HepG2 (cell line): Measurements from ENCODE around the gene DCST2. TPM values are rescaled to one million over a fixed set of nuclear protein-coding genes. Genes with fewer than 3 reads are reported as not detected.
A peak's percentile ranks its signal among the peaks of the same experiment; 100 is the strongest.

ENCODE experiments used
- ATAC-seq: fragments of 200-7000 bp; cut with Tn5 transposase; 3 replicates; pipeline ENCODE4 v1.9.1; 2020; ENCODE audit warnings: mild to moderate bottlenecking, moderate library complexity
- BruUV-seq: library from RNA; stranded (reverse); fragments of 400-500 nt; replicated peaks from 2 replicates; lab custom pipeline; 2021; lab: Mats Ljungman, UMichigan
- CTCF ChIA-PET: fragments of 300-600 bp; formaldehyde crosslinking; extraction: SDS; loops from one replicate; lab custom pipeline; 2021; ENCODE audit warnings: low total read pairs, inconsistent platforms, low intra/inter-chr PET ratio; lab: Yijun Ruan, JAX
- POLR2A ChIA-PET: fragments of 350-600 bp; sonication (Branson Sonifier 250); formaldehyde crosslinking; loops from one replicate; lab custom pipeline; 2020; ENCODE audit warnings: antibody characterized with exemption, inconsistent platforms; lab: Yijun Ruan, JAX
- DNase-seq: peaks from one replicate; pipeline ENCODE4 v3.0.0-alpha.2; 2015; ENCODE audit warnings: low spot score
- FAIRE-seq: peaks from 3 replicates; lab custom pipeline; 2011; peaks lifted over from hg19 to GRCh38; lab: Jason Lieb, UNC
- H2AFZ ChIP-seq: one replicate; pipeline ENCODE4 v1.6.1; 2011; ENCODE audit warnings: low read length, inconsistent platforms
- H3K27ac ChIP-seq: fragments of 300-600 bp; 3 replicates; pipeline ENCODE4 v1.8.0; 2011; ENCODE audit warnings: mixed run types, mild to moderate bottlenecking, mixed read lengths, low read length, inconsistent platforms; ENCODE audit not compliant: insufficient read depth; ENCODE audit errors: extremely low read length
- H3K27me3 ChIP-seq, 2 experiments: fragments of 200-600 bp in 1 of 2; 2 replicates in 1 of 2; 3 replicates in 1 of 2; pipeline versions ENCODE4 v1.6.0 to v1.8.0; 2011; ENCODE audit warnings: low read length in 2 of 2, mild to moderate bottlenecking in 2 of 2, moderate library complexity in 2 of 2, inconsistent platforms in 1 of 2; ENCODE audit not compliant: insufficient read depth in 2 of 2, control insufficient read depth in 1 of 2
- H3K36me3 ChIP-seq, 2 experiments: fragments of 200-600 bp in 1 of 2; replicated peaks in 1 of 2; 2 replicates in 1 of 2; 3 replicates in 1 of 2; pipeline versions ENCODE4 v1.5.1 to v1.8.0; 2011; ENCODE audit warnings: low read length in 2 of 2, inconsistent platforms in 1 of 2; ENCODE audit not compliant: insufficient read depth in 2 of 2, control insufficient read depth in 1 of 2
- H3K4me1 ChIP-seq: 2 replicates; pipeline ENCODE4 v1.5.1; 2012; ENCODE audit warnings: low read length, inconsistent platforms; ENCODE audit not compliant: insufficient read depth
- H3K4me2 ChIP-seq: 2 replicates; pipeline ENCODE4 v1.6.0; 2011; ENCODE audit warnings: low read depth, low read length, inconsistent platforms
- H3K4me3 ChIP-seq, 3 experiments: fragments of 200-600 bp in 1 of 3; sonication (generic), shearing (Covaris generic) in 1 of 3; replicated peaks in 1 of 3; 2 replicates each; pipeline ENCODE4 v1.5.1; 2011 to 2016; ENCODE audit warnings: low read length in 3 of 3, inconsistent platforms in 2 of 3, low read depth in 2 of 3, mild to moderate bottlenecking in 2 of 3, control low read depth in 1 of 3, mixed read lengths in 1 of 3; ENCODE audit not compliant: insufficient read depth in 1 of 3
- H3K79me2 ChIP-seq: one replicate; pipeline ENCODE4 v1.6.1; 2011; ENCODE audit warnings: low read length, inconsistent platforms; ENCODE audit not compliant: insufficient read depth
- H3K9ac ChIP-seq: 2 replicates; pipeline ENCODE4 v1.6.0; 2011; ENCODE audit warnings: mild to moderate bottlenecking, low read depth, low read length, inconsistent platforms; ENCODE audit not compliant: insufficient read depth
- H3K9me3 ChIP-seq: 2 replicates; pipeline ENCODE4 v1.5.1; 2012; ENCODE audit warnings: mild to moderate bottlenecking, low read length
- H4K20me1 ChIP-seq: 2 replicates; pipeline ENCODE4 v1.6.0; 2011; ENCODE audit warnings: inconsistent platforms, mild to moderate bottlenecking, low read length, moderate library complexity; ENCODE audit not compliant: insufficient read depth
- AKNA ChIP-seq: sonication (generic); formaldehyde crosslinking; IDR thresholded peaks from 2 replicates; pipeline ENCODE4 v1.4.0; 2020; ENCODE audit warnings: missing genetic modification reagents, borderline replicate concordance
- GRHL1 ChIP-seq: sonication (generic); formaldehyde crosslinking; conservative IDR thresholded peaks from 2 replicates; pipeline ENCODE4 v1.8.0; 2022; ENCODE audit warnings: missing genetic modification reagents
- HDAC2 ChIP-seq: sonication (generic); formaldehyde crosslinking; IDR thresholded peaks from 2 replicates; pipeline ENCODE4 v1.4.0; 2020; ENCODE audit warnings: missing genetic modification reagents
- RARG ChIP-seq: sonication (generic); formaldehyde crosslinking; IDR thresholded peaks from 2 replicates; pipeline ENCODE4 v1.4.0; 2020; ENCODE audit warnings: low read depth, mild to moderate bottlenecking, missing genetic modification reagents
- ZBTB14 ChIP-seq: sonication (generic); formaldehyde crosslinking; IDR thresholded peaks from 2 replicates; pipeline ENCODE4 v1.4.0; 2020; ENCODE audit warnings: missing genetic modification reagents
- ZFP82 ChIP-seq: sonication (generic); formaldehyde crosslinking; IDR thresholded peaks from 2 replicates; pipeline ENCODE4 v1.5.1; 2020; ENCODE audit warnings: mild to moderate bottlenecking, missing genetic modification reagents, borderline replicate concordance
- ZMAT3 ChIP-seq: sonication (generic); formaldehyde crosslinking; conservative IDR thresholded peaks from 2 replicates; pipeline ENCODE4 v1.7.0; 2021; ENCODE audit warnings: missing genetic modification reagents
- ZSCAN31 ChIP-seq: sonication (generic); formaldehyde crosslinking; IDR thresholded peaks from 2 replicates; pipeline ENCODE4 v1.5.0; 2020; ENCODE audit warnings: low read depth, mild to moderate bottlenecking, missing genetic modification reagents
- WGBS: methylation state at CpG from one replicate; pipeline ENCODE4 v1.1.6; 2017; ENCODE audit warnings: low lambda C conversion rate; 5-methylcytosine and 5-hydroxymethylcytosine counted together
- in situ Hi-C: cut with HindIII; loops from 2 replicates; pipeline ENCODE4 v1.10.0; 2017; ENCODE audit warnings: low pct_unique_long_range_greater_than_20kb; ENCODE audit not compliant: extremely low pct_ligation_motif_present
- intact Hi-C: fragments of 100-400 bp; cut with micrococcal nuclease; formaldehyde crosslinking; loops from one replicate; pipeline ENCODE4 v1.10.0; 2022; ENCODE audit not compliant: unreplicated experiment
- polyA plus RNA-seq, 8 experiments: library from polyadenylated mRNA; depleted of rRNA in 3 of 8; stranded (reverse) in 7 of 8; unstranded in 1 of 8; fragments of >200 nt; fragmentation: Illumina TruSeq in 4 of 8; extraction: Trizol in 4 of 8; gene quantifications; 2 replicates each; pipeline versions ENCODE4 v1.2.1 to v1.2.3, GENCODE V29; 2011 to 2016; ENCODE audit warnings: low read depth in 4 of 8, missing spikeins in 1 of 8, mixed read lengths in 1 of 8; ENCODE audit not compliant: insufficient read depth in 1 of 8
- total RNA-seq, 5 experiments: library from RNA; depleted of rRNA; stranded (reverse); fragments of >200 nt; fragmentation: Illumina TruSeq; extraction: Trizol; gene quantifications; 2 replicates each; pipeline ENCODE4 v1.2.3, GENCODE V29; 2016; ENCODE audit warnings: low read depth in 1 of 5
- TF ChIP-seq, protein P1 (sequence below): IDR thresholded peaks from 2 replicates; pipeline ENCODE4 v1.6.1; 2016; ENCODE audit warnings: low read depth
- TF ChIP-seq, protein P2 (sequence below): sonication (generic); formaldehyde crosslinking; IDR thresholded peaks from 2 replicates; pipeline ENCODE4 v1.8.0; 2023; ENCODE audit warnings: mild to moderate bottlenecking, missing genetic modification reagents

Gene DCST2
- total and polyA plus RNA-seq, 2 of the 13 experiments (the other 11 are each of a cell fraction or from before 2014, with no cell fraction given) = 0.74 TPM; not detected in 1

DNA sequence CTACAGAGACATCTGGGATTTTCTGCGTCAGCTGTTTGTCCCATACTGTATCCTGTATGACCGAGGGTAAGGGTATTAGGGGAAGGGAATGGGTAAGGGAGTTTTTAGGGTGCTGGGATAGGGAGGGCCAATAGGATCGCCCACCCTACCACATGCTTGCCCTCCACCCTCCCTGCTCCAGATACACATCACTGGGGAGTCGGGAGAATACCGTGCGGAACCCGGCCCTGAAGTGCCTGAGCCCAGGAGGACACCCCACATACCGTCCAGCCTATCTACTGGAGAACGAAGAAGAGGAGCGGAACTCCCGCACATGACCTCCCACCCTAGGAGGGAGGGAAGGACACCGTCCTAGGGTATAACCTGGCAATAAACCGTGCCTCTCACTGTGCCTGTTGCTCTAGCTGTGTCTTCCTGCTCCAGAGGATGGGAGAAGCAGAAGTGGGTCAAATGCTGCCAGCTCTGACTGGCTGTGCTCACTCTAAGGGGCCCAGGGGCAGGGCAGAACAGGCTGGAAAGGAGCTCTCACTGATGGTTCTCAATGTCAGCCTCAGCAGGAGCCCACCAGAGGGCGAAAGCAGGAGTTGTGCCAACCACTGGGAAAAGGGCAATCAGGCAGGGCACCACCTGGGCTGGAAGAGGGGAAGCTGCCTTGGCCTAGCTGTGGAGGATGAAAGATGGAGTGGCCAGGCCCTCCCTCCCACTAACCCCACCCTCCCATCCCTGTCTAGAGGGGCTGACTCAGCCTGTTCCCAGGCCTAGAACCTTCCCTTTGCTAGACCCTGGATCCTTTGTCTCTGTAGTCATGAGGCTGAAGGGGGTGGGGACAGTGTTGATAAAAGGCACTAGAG is 40.6 kb downstream of the DCST2 start:
- H3K9me3 ChIP-seq = no peaks in the 10 kb centered on the region
- no peaks in the 10 kb centered on the region for H3K79me2 ChIP-seq
- H3K27me3 ChIP-seq = no peaks in the 10 kb centered on the region
- peaks cover 4 to 15% of the 10 kb centered on the region in 2 experiments; a peak in 2 of 5 replicates for H3K36me3 ChIP-seq
- FAIRE-seq (no peak), ATAC-seq (peak; percentile 63), DNase-seq (no peak)
- no peak overlapping the region for H3K4me3 ChIP-seq
- in situ Hi-C loops = no loop called here
- ChIA-PET CTCF (interaction anchor here (1.2 kb wide), 1 partner anchor 24 kb away, joined by 10 read pairs; no protein-coding TSS in a partner anchor), POLR2A (interaction anchor here (0.9 to 4.2 kb wide), 9 partner anchors 8 to 92 kb away, joined by 3 to 34 read pairs (median 4); partner anchors contain the start of genes FLAD1, PBXIP1 and SHC1)
- no TSS peak for BruUV-seq
- H3K4me2 ChIP-seq = no peak overlapping the region
- H3K27ac ChIP-seq = no peak overlapping the region
- no peaks in the 10 kb centered on the region for H4K20me1 ChIP-seq
- peaks cover 17% of the 10 kb centered on the region for H3K4me1 ChIP-seq
- WGBS = 97% methylated on average over 11 of the region's 14 CpGs
- H2AFZ ChIP-seq = no peak overlapping the region
- intact Hi-C loops = no loop called here
- no peak overlapping the region for H3K9ac ChIP-seq
- TF ChIP-seq GRHL1 = no peak
- TF ChIP-seq, protein P1, sequence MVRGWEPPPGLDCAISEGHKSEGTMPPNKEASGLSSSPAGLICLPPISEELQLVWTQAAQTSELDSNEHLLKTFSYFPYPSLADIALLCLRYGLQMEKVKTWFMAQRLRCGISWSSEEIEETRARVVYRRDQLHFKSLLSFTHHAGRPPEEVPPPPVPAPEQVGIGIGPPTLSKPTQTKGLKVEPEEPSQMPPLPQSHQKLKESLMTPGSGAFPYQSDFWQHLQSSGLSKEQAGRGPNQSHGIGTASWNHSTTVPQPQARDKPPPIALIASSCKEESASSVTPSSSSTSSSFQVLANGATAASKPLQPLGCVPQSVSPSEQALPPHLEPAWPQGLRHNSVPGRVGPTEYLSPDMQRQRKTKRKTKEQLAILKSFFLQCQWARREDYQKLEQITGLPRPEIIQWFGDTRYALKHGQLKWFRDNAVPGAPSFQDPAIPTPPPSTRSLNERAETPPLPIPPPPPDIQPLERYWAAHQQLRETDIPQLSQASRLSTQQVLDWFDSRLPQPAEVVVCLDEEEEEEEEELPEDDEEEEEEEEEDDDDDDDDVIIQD (CRISPR knock-in tag) = no peak
- no peak for TF ChIP-seq AKNA (CRISPR knock-in tag)
- no peak for TF ChIP-seq ZSCAN31 (CRISPR knock-in tag)
- TF ChIP-seq ZFP82 (CRISPR knock-in tag) = no peak
- TF ChIP-seq ZMAT3 (CRISPR knock-in tag) = no peak
- no peak for TF ChIP-seq HDAC2 (CRISPR knock-in tag)
- TF ChIP-seq, protein P2, sequence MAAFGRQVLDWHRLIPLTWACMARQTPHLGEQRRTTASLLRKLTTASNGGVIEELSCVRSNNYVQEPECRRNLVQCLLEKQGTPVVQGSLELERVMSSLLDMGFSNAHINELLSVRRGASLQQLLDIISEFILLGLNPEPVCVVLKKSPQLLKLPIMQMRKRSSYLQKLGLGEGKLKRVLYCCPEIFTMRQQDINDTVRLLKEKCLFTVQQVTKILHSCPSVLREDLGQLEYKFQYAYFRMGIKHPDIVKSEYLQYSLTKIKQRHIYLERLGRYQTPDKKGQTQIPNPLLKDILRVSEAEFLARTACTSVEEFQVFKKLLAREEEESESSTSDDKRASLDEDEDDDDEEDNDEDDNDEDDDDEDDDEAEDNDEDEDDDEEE = no peak
- TF ChIP-seq ZBTB14 (CRISPR knock-in tag) = no peak
- TF ChIP-seq RARG (CRISPR knock-in tag) = no peak
